GM12878 (cell line): Measurements from ENCODE around the gene KRT14.

Experiments
- CTCF ChIP-seq, 3 experiments: IDR thresholded peaks in 2 of 3; conservative IDR thresholded peaks in 1 of 3; 2 replicates each; pipeline ENCODE4 v1.5.1; 2011; ENCODE audit warnings: low read depth in 3 of 3, low read length in 3 of 3, mild to moderate bottlenecking in 3 of 3, control low read depth in 2 of 3, moderate library complexity in 2 of 3, inconsistent platforms in 1 of 3, mixed read lengths in 1 of 3; ENCODE audit not compliant: control insufficient read depth in 2 of 3, insufficient read depth in 1 of 3; ENCODE audit errors: extremely low read depth in 1 of 3
- DPF2 ChIP-seq: fragments of 450-650 bp; IDR thresholded peaks from 2 replicates; pipeline ENCODE4 v1.6.1; 2017; ENCODE audit warnings: mild to moderate bottlenecking
- NR2C1 ChIP-seq: fragments of 450-650 bp; IDR thresholded peaks from 2 replicates; pipeline ENCODE4 v1.6.1; 2017; ENCODE audit warnings: antibody characterized with exemption, mild to moderate bottlenecking, moderate library complexity
- POLR2AphosphoS5 ChIP-seq: IDR thresholded peaks from 2 replicates; pipeline ENCODE4 v1.6.1; 2011; ENCODE audit warnings: mild to moderate bottlenecking, low read length, inconsistent platforms
- ZBTB33 ChIP-seq: fragments of 450-650 bp; IDR thresholded peaks from 2 replicates; pipeline ENCODE4 v1.6.1; 2017; ENCODE audit warnings: mild to moderate bottlenecking
- ZNF217 ChIP-seq: fragments of 450-650 bp; IDR thresholded peaks from 2 replicates; pipeline ENCODE4 v1.6.1; 2017; ENCODE audit warnings: antibody characterized with exemption, mild to moderate bottlenecking

GRCh38 chr17:41552455-41552854 is 34.2 kb downstream of the KRT14 start:
- no peak for TF ChIP-seq ZNF217
- TF ChIP-seq NR2C1 = no peak
- no peak for TF ChIP-seq CTCF (IDR thresholded peaks at IDR 0.05 in 2 of 3, conservative IDR thresholded peaks at IDR 0.05 in 1 of 3; ENCODE audit: control insufficient read depth in 2 of 3, extremely low read depth in 1 of 3, insufficient read depth in 1 of 3, low read depth in 3 of 3, low read length in 3 of 3)
- no peak for TF ChIP-seq ZBTB33
- no peak for TF ChIP-seq DPF2
- TF ChIP-seq POLR2AphosphoS5 = no peak
